NCI-H69 (cell line): Measurements from ENCODE around the gene HGFAC.
"Not testable (repeated sequence)": the region's sequence is repeated elsewhere in the genome, so short reads cannot be mapped to it uniquely, and the experiment has no call there.

ENCODE experiments used
- DNase-seq: peaks from one replicate; lab custom pipeline; 2025; lab: John Stamatoyannopoulos, UW

The HGFAC gene

DNA sequence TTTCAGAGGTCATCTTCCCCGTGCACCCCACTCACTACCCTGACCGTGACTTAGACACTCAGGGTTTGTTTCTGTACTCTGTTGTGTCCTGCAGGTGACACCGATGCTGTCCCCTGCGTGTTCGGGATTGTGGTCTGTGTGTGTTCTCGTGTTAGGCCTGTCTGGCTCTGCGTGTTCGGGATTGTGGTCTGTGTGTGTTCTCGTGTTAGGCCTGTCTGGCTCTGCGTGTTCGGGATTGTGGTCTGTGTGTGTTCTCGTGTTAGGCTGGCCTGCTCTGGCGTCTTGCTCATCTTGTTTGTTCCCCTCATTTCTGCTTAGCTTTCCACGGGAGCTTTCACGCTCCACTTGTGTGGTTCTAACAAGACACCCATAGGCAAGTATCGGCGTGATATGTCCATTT is 30.6 kb upstream of the HGFAC start:
- not testable (repeated sequence) for DNase-seq

DNA sequence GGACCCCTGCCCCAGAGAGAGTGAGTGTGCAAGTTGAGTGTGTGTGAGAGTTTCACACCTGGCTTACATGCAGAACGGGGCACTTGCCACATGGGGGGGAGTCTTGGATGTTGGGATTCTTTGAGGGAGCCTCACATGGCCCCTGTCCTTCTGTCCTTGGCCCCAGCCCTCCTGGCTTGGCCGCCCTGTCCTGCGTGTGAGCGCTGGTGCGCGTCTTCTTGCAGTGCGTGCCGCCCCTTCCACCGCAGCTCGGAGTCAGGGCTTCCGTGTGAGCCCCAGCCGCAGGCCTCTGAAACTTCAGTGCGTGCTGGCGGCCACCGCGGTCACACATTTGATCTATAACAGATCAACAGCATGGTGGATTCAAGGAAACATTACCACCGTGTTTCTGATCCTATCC is 30.1 kb upstream of the HGFAC start:
- DNase-seq = no peak

DNA sequence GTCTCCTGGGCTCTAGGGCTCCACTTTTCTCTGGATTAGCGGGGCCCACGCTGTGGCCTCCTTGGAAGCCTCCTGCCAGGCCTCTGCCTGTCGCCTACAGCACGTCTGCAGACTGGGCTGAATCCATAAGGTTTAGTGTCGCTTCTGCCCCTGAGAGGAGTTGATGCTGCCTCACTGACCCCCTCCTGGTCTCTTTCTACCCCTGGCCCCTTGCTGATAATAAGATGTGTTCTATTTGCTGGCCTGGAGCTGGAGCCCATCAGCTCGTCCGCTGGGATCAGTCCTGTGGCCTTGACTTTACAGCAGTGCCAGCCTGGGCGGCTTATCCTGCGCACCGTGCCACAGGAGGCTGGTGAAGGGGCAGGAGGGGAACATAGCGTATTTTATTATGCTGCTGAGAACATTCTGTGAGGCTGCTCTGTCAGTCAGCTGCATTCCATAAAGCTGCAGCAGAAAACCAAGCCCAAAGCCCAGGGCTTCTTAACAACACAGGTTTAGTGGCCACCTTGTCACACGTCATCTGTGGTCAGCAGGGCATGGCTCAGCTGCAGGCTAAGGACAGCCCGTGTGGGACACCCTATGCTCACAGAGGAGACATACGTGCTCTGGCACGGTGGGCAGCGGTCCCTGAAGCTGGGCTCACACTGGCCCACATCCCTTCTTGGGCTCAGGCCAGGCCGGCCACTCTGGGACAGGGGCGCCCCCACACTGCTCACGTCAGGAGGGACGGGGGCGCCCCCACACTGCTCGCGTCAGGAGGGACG is 29.3 kb upstream of the HGFAC start:
- DNase-seq = no peak

DNA sequence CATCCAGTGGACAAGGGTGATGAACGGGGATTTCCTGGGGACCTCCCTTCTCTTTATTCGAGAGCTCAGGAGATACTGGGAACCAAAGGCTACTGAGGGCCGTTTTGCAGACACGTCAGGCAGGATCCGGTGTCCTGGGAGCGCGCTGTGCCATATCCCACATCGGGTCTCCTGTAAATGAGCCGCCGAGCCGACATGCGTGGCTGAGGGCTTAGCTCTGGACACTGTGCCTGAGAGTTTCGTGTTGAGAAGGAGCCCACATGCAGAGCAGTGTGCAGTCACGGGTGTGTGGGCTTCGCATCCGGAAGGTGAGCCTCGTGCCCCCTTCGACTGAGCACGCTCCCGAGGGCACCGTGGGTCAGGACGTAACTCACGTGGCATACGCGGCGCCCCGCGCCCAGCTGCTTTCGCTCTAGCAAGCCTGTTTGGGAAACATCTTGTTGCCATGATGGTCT is 28.5 kb upstream of the HGFAC start:
- no peak for DNase-seq

DNA sequence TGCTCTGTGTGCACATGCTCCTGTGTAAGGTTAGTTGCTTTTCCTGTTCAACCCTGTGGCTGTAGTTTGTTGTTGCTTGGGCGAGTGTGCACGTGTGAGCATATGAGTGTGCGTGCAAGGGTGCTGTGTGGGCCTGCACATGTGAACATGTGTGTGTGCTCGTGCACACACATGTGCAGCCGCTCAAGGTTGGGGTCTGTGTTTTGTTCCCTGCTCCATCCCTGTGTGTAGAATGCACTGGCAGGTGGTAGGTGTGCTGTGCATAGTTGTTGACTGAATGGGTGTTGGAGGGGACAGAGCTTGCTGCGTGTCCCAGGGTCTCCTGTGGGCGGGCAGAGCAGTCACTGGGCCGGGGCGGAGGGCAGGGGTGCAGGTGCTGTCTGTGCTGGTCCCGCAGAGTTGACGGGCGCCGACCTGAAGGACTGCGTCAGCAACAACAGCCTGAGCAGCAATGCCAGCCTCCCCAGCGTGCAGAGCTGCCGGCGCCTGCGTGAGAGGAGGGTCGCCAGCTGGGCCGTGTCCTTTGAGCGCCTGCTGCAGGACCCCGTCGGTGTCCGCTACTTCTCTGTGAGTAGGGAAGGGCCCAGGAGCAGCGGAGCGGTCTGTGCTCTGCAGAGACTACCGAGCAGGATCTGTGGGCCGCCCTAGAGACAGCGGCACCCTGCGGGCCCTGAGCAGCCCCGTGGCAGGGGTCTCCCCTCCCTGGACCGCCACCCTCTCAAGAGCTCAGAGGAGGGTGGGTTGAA is 27.9 kb upstream of the HGFAC start:
- DNase-seq = no peak

DNA sequence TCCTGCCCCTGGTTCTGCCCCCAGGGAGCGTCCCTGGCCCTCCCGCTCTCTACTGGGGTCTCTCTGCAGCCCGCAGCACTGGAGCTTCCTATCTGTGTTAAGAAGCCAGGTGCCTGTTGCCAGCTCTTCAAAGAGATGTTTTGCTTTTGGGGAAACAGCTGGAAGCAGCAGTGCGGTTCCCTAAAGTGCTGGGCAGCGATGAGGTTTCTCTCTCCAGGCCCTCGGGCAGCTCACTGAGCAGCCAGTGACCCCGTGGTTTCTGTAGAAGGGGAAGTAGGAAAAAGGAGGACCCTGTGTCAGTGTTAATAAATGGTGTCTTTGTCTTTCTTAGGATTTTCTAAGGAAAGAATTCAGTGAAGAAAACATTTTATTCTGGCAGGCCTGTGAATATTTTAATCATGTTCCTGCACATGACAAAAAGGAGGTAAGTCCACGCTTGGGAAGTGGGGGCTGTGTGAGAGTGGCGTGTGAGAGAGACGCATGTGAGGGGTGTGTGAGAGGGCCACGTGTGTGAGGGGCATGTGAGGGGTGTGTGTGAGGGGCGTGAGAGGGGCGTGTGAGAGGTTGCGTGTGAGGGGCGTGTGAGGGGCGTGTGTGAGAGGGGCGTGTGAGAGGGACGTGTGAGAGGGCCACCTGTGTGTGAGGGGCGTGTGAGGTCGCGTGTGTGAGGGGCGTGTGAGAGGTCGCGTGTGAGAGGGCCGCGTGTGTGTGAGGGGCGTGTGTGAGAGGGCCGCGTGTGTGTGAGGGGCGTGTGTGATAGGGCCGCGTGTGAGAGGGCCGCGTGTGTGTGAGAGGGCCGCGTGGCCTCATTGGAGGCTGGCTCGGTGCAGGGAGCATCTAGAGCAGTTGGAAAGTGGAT is 27.1 kb upstream of the HGFAC start:
- DNase-seq = no peak

DNA sequence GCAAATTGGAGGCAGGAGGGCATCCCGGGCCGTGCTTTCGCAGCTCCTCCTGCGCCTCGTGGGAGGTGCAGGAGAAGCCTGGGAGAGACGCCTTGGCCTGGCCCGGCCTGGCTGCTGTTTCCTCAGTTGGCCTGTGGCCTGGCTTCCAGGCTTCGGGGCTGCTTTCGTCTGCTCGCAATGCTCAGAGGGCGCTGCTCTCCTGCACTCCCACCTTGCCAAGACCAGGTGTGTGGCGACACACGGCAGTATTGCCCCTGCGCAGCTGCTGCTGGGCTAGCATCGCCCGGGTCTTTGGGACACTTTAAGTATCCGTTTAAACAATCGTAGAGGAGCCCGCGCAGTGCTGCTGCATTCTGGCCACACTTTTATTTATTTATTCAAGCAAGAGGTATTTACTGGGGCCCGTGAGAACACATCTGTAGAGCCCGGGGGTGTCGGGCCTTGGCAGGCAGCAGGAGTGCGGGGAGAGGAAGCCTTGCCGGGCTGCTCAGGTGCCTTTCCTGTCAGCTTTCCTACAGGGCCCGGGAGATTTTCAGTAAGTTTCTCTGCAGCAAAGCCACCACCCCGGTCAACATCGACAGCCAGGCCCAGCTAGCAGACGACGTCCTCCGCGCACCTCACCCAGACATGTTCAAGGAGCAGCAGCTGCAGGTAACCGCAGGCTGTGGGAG is 26.2 kb upstream of the HGFAC start:
- no peak for DNase-seq

DNA sequence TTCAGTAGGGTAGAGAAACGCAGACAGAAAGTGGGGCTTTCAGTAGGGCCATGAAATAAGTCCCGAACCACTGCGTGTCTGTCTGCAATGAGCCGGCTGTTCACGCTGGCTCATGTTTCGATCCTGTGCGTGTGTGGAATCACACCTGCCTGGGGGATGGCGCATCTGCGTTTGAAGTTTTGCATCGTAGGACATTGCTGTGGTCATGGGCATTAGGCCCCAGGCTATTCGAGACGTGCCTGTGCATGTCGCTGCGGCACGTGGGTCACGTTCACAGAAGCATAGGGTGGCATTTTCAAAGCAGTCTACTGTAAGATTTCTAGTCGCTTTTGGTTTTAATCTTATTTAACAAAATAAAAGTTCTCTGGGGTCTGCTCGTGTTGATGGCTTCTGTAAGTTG is 25.5 kb upstream of the HGFAC start:
- DNase-seq = peak; percentile 6

DNA sequence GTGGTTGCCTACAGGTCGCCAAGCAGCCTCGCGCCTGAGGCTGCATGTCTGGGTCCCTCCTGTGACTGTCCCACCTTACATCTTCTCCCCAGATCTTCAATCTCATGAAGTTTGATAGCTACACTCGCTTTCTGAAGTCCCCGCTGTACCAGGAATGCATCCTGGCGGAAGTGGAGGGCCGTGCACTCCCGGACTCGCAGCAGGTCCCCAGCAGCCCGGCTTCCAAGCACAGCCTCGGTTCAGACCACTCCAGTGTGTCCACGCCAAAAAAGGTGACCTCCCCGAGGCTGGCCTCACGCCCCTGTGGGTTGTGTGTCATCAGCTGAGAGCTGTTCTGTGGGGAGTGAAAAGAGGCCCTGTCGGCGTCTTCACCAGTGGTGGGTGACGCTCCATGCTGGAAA is 24.9 kb upstream of the HGFAC start:
- DNase-seq = no peak

DNA sequence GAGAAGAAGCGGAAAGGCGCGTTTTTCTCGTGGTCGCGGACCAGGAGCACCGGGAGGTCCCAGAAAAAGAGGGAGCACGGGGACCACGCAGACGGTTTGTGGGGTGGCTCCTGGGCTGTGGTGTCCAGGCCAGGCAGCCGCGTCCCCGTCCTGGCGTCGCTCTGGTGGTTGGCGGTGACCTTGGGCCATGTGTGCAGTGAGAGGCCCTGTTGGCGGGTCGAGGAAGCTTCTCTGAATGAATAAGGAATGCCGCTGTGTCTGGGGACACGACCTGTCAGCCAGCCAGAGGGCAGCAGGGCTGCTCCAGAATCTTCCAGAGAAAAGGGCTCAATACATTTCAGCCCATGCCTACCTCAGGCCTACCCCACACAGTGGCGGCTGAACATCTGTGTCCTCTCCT is 24.3 kb upstream of the HGFAC start:
- no peak for DNase-seq

DNA sequence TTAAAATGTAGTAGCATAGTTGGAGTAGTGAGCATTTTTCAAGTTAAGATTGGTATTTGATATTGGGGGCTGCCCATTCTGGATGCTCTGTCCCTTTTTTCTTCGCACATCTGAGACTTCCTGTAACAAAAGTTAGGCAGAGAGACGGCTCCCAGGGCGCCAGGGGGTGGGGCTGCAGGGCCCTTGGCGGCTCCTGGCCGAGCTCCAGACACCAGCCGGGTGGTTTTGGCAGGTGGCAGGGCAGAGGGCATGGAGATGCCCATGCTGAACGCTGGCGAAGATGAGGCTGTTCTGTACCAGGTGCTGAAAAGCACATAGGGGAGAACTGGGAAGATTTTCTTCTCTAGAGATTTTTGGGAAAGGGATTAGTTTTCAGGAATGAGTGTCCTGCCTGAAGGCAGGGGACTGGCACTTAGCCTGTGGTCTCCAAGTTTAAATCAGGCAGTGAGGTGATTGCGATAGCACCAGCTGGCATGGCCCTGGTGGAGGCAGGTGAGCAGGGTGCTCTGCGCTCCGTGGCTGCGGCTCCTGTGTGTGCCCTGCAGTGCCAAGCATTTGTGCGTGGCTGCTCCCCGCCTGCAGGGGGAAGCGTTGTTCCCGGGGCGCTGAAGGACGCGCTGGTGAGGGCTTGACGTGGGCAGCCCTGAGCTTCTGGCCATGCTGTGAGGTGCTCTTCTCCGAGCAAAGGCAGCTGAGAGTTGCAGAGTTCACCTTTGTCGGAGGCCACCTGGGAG is 23.6 kb upstream of the HGFAC start:
- DNase-seq = peak; percentile 38

DNA sequence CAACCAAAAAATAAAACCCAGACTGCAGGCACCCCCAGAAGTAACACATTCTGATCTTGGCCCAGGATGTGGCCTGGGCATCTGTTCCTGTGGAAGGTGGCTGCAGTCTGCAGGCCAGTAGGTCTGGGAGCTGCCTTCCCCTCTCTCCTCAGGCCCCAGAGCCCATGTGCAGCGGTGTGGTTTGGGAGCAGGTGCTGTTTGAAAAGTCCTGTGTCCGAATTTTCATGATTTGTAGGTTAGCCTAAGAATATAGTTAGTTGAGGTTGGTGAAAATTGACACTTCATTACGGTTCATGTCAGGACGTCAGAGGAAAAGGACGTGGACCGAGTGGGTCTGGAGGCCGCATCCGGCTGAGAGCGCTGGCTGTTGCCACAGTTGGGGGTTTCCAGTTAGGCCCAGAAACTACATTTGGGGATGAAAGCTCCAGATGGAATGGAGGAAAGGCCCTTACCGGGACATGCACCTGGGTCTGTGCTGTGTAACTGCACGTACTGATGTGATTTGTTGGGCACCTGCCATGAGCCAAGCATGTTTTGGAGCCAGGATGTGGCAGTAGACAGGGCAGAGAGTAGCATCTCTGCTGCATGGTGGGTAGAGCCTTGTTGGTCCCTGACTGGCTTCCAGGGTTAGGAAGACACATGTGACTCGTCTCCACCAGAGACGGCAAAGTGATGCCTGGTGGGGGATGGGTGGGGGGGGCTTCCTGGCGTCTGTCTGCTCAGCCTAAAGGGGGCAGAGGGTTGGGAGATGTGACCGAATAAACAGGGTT is 21.7 kb upstream of the HGFAC start:
- DNase-seq = no peak

DNA sequence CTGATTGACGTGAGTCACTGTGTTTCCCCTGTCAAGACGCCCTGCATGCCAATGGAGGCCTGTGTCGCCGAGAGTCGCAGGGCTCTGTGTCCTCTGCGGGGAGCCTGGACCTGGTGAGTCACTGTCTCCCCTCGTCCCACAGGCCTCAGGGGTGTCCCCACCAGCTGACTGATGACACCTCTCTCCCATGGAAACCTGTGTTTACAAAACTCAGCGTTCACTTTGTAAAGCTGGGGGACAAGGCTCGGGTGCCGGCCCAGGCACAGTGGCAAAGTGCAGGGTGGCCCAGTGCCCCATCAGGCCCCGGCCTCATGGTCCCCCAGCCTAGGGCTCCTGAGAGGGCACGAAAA is 21.2 kb upstream of the HGFAC start:
- DNase-seq = no peak

DNA sequence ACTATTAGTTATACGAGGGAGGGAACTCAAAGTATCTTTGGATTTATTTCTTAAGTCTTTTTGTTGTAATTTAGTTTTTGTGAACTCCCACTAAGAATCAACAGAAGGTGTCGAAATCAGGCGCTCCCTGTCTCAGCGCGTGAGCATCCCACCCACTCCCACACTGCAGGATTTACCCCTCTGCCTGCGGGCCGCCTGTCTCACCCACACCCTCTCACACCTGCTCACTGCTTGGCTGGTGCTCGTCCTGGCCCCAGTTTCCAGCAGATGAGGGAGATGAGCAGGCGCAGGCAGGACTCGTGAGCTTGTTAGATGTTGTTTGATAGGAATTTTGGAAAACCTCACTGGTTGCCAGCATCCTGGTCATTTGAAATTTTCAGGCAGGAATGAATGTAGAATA is 20.8 kb upstream of the HGFAC start:
- DNase-seq = no peak

DNA sequence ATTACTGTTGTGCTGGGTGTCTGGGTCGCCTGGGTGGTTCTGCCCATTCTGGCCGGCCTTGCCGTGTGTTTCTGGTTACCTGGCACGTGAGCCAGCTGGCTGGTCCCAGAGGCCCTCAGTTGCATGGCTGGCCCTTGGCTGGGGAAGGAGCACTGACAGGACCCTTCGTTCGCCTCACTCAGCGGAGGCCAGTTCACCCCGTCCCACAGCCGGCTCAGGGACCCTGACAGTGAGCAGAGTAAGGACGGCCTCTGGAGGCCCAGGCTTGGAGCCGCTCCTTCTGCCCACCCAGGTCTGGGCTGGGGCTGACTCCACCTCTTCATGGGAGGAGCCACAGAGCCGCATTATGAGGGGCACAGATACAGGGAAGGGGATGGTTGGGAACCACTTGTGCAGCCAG is 20.3 kb upstream of the HGFAC start:
- no peak for DNase-seq

DNA sequence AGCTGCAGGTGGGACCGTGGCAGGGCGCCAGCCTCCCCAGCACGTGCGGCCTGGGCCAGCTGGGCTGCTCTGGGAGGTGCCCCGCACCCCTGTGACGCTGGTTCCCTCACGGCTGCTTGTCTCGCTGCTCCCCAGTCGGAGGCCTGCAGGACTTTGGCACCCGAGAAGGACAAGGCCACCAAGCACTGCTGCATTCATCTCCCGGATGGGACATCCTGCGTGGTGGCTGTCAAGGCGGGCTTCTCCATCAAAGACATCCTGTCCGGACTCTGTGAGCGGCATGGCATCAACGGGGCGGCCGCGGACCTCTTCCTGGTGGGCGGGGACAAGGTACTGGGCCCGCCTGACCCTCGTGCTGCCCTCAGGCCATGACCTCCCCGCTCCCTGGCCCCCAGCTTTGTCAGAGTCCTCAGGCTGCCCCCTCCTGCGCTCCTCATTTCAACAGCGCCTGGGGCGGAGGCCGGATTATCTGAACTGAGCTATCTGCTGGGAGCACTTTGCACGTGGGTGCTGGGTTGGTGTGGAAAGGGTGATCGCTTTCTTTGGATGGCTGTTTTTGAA is 19.4 kb upstream of the HGFAC start:
- DNase-seq = no peak

DNA sequence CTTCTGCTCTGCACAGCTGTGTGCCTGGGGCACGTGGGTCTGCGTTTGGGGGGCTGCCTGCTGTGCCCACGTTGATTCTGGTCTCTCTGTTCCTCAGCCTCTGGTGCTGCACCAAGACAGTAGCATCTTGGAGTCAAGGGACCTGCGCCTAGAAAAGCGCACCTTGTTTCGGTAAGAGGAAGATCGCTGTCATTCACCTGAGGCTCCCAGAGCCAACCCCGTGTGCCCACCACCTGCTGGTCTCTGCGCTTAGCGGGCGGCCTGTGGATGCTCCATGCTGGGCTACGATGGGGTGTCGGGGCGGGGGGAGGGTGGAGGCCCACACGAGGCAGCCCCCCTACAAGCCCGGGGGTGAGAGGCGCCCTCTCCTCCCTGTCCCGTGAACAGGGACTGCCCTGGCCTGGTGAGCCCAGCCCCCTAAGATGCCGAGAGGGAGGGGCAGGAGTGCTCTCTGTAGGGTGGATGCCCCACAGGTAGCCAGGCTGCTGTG is 18.9 kb upstream of the HGFAC start:
- DNase-seq = no peak

DNA sequence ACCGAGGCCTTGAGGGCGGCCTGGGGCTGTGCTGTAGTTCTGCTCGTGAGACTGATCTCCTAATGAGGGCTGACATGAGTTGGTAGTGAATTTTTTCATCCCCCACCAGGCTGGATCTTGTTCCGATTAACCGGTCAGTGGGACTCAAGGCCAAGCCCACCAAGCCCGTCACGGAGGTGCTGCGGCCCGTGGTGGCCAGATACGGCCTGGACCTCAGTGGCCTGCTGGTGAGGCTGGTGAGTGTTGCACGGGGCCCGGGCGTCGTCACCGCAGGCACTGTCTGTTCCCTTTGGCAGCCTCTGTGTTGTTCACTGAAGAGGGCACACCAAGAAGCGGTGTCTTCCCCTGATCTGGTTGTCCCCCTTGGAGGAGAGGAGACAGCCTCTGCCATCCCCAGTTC is 18.4 kb upstream of the HGFAC start:
- no peak for DNase-seq

DNA sequence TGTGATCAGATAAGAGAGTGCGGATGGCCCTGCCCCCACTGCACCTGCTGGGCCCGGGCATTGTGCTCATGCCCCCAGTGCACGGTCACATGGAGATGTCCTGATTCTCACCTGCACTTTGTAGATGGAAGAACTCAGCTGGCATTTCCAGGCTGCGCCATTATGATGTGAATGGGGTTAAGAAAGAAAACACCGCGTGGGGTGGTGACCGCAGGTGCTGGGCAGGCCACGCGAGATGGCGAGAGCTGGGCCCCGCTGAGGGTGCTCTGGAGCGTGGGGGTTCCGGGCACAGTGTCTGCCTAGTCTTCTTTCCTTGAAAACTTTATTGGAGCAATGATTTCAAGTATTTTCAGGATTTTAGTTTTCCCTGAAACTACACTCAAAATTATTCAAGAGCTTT is 17.8 kb upstream of the HGFAC start:
- no peak for DNase-seq

DNA sequence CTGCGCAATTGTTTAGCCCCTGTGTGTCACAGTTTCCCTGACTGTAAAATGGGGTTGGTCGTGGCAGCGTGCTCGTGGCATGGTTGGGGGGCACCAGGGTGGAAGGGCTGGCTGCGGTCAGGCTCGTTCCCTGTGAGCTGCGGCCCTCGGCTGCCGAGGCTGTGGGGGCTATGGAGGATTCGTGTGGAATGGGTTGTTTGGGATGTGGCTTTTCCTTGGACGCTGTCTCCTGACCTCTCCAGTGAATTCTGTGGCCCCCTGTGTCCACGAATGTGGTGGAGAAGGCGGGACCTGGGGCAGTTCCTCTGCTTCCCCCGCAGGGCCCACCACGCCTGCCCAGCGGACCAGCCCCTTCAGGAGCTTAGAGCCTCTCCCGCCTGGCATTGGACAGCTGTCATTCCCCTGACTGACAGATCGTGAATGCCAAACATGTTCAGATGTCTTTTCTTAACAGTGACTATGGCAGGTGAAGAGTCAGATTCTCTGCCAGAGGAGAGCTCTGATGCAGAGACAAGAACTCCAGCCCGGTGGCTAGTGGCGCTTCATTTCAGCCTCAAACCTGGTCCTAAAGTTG is 17.2 kb upstream of the HGFAC start:
- DNase-seq = no peak
